GM19328 (cell line): Measurements from ENCODE around the gene TWSG1.

Experiments used
- ATAC-seq: cut with Tn5 transposase; IDR thresholded peaks from one replicate; pipeline ENCODE4 v1.9.1; 2021; ENCODE audit warnings: mild to moderate bottlenecking, moderate library complexity; ENCODE audit not compliant: unreplicated experiment

TWSG1 gene

GRCh38 chr18:9334329-9334972, at the start of gene TWSG1:
TWSG1 (plus strand) TSS chr18:9334773; CDS start chr18:9337230, 2,457 bp downstream.
- peak; percentile 82 for ATAC-seq

GRCh38 chr18:9285604-9286003, 49.0 kb upstream of the TWSG1 start:
- no peak for ATAC-seq

- no peak for ATAC-seq
Observed at GRCh38 chr18:9287036-9287435, 47.5 kb upstream of the TWSG1 start.

GRCh38 chr18:9289698-9290097, 44.9 kb upstream of the TWSG1 start:
- ATAC-seq, result no peak

- no peak for ATAC-seq
Observed at GRCh38 chr18:9290156-9290555, 44.4 kb upstream of the TWSG1 start.

- ATAC-seq, result no peak
Observed at GRCh38 chr18:9292047-9292446, 42.5 kb upstream of the TWSG1 start.

GRCh38 chr18:9293948-9294347, 40.6 kb upstream of the TWSG1 start:
- ATAC-seq, result no peak

GRCh38 chr18:9296233-9297006, 38.2 kb upstream of the TWSG1 start:
- no peak for ATAC-seq

GRCh38 chr18:9297007-9297393, 37.6 kb upstream of the TWSG1 start:
- ATAC-seq, result no peak

- no peak for ATAC-seq
Observed at GRCh38 chr18:9304388-9305070, 30.0 kb upstream of the TWSG1 start.

GRCh38 chr18:9319333-9319732, 15.2 kb upstream of the TWSG1 start:
- ATAC-seq, result no peak

- ATAC-seq, result no peak
Observed at GRCh38 chr18:9321017-9321452, 13.5 kb upstream of the TWSG1 start.

GRCh38 chr18:9321736-9322135, 12.8 kb upstream of the TWSG1 start:
- ATAC-seq, result no peak

- no peak for ATAC-seq
Observed at GRCh38 chr18:9322744-9323143, 11.8 kb upstream of the TWSG1 start.

GRCh38 chr18:9323750-9324445, 10.7 kb upstream of the TWSG1 start:
- ATAC-seq, result no peak

GRCh38 chr18:9325716-9326115, 8.9 kb upstream of the TWSG1 start:
- no peak for ATAC-seq

- no peak for ATAC-seq
Observed at GRCh38 chr18:9328776-9329175, 5.8 kb upstream of the TWSG1 start.

- ATAC-seq, result no peak
Observed at GRCh38 chr18:9329471-9329870, 5.1 kb upstream of the TWSG1 start.

GRCh38 chr18:9330419-9330818, 4.2 kb upstream of the TWSG1 start:
- no peak for ATAC-seq

GRCh38 chr18:9333441-9334328, 888 bp upstream of the TWSG1 start:
- ATAC-seq, result peak; percentile 36
